HepG2 (cell line): Measurements from ENCODE around the gene PDE2A. TPM values are rescaled to one million over a fixed set of nuclear protein-coding genes. Genes with fewer than 3 reads are reported as not detected.

Experiments used
- ATAC-seq: fragments of 200-7000 bp; cut with Tn5 transposase; 3 replicates; pipeline ENCODE4 v1.9.1; 2020; ENCODE audit warnings: mild to moderate bottlenecking, moderate library complexity
- BruUV-seq: library from RNA; stranded (reverse); fragments of 400-500 nt; replicated peaks from 2 replicates; lab custom pipeline; 2021; lab: Mats Ljungman, UMichigan
- CTCF ChIA-PET: fragments of 300-600 bp; formaldehyde crosslinking; extraction: SDS; loops from one replicate; lab custom pipeline; 2021; ENCODE audit warnings: low total read pairs, inconsistent platforms, low intra/inter-chr PET ratio; lab: Yijun Ruan, JAX
- POLR2A ChIA-PET: fragments of 350-600 bp; sonication (Branson Sonifier 250); formaldehyde crosslinking; loops from one replicate; lab custom pipeline; 2020; ENCODE audit warnings: antibody characterized with exemption, inconsistent platforms; lab: Yijun Ruan, JAX
- DNase-seq: peaks from one replicate; pipeline ENCODE4 v3.0.0-alpha.2; 2015; ENCODE audit warnings: low spot score
- FAIRE-seq: peaks from 3 replicates; lab custom pipeline; 2011; peaks lifted over from hg19 to GRCh38; lab: Jason Lieb, UNC
- H2AFZ ChIP-seq: one replicate; pipeline ENCODE4 v1.6.1; 2011; ENCODE audit warnings: low read length, inconsistent platforms
- H3K27ac ChIP-seq: fragments of 300-600 bp; 3 replicates; pipeline ENCODE4 v1.8.0; 2011; ENCODE audit warnings: mixed run types, mild to moderate bottlenecking, mixed read lengths, low read length, inconsistent platforms; ENCODE audit not compliant: insufficient read depth; ENCODE audit errors: extremely low read length
- H3K27me3 ChIP-seq, 2 experiments: fragments of 200-600 bp in 1 of 2; 2 replicates in 1 of 2; 3 replicates in 1 of 2; pipeline versions ENCODE4 v1.6.0 to v1.8.0; 2011; ENCODE audit warnings: low read length in 2 of 2, mild to moderate bottlenecking in 2 of 2, moderate library complexity in 2 of 2, inconsistent platforms in 1 of 2; ENCODE audit not compliant: insufficient read depth in 2 of 2, control insufficient read depth in 1 of 2
- H3K36me3 ChIP-seq, 2 experiments: fragments of 200-600 bp in 1 of 2; replicated peaks in 1 of 2; 2 replicates in 1 of 2; 3 replicates in 1 of 2; pipeline versions ENCODE4 v1.5.1 to v1.8.0; 2011; ENCODE audit warnings: low read length in 2 of 2, inconsistent platforms in 1 of 2; ENCODE audit not compliant: insufficient read depth in 2 of 2, control insufficient read depth in 1 of 2
- H3K4me1 ChIP-seq: 2 replicates; pipeline ENCODE4 v1.5.1; 2012; ENCODE audit warnings: low read length, inconsistent platforms; ENCODE audit not compliant: insufficient read depth
- H3K4me2 ChIP-seq: 2 replicates; pipeline ENCODE4 v1.6.0; 2011; ENCODE audit warnings: low read depth, low read length, inconsistent platforms
- H3K4me3 ChIP-seq, 3 experiments: fragments of 200-600 bp in 1 of 3; sonication (generic), shearing (Covaris generic) in 1 of 3; replicated peaks in 1 of 3; 2 replicates each; pipeline ENCODE4 v1.5.1; 2011 to 2016; ENCODE audit warnings: low read length in 3 of 3, inconsistent platforms in 2 of 3, low read depth in 2 of 3, mild to moderate bottlenecking in 2 of 3, control low read depth in 1 of 3, mixed read lengths in 1 of 3; ENCODE audit not compliant: insufficient read depth in 1 of 3
- H3K79me2 ChIP-seq: one replicate; pipeline ENCODE4 v1.6.1; 2011; ENCODE audit warnings: low read length, inconsistent platforms; ENCODE audit not compliant: insufficient read depth
- H3K9ac ChIP-seq: 2 replicates; pipeline ENCODE4 v1.6.0; 2011; ENCODE audit warnings: mild to moderate bottlenecking, low read depth, low read length, inconsistent platforms; ENCODE audit not compliant: insufficient read depth
- H3K9me3 ChIP-seq: 2 replicates; pipeline ENCODE4 v1.5.1; 2012; ENCODE audit warnings: mild to moderate bottlenecking, low read length
- H4K20me1 ChIP-seq: 2 replicates; pipeline ENCODE4 v1.6.0; 2011; ENCODE audit warnings: inconsistent platforms, mild to moderate bottlenecking, low read length, moderate library complexity; ENCODE audit not compliant: insufficient read depth
- EHMT2 ChIP-seq: fragments of 200-600 bp; sonication (generic); IDR thresholded peaks from 2 replicates; pipeline ENCODE4 v1.7.0; 2017; ENCODE audit warnings: antibody characterized with exemption, low read depth, low read length, borderline replicate concordance
- FIP1L1 ChIP-seq: fragments of 200-400 bp; formaldehyde crosslinking; IDR thresholded peaks from 2 replicates; pipeline ENCODE4 v1.6.1; 2018; ENCODE audit warnings: low read depth, mild to moderate bottlenecking, low read length, moderate library complexity, borderline replicate concordance; ENCODE audit not compliant: insufficient read depth
- GZF1 ChIP-seq: sonication (generic); formaldehyde crosslinking; IDR thresholded peaks from 2 replicates; pipeline ENCODE4 v1.5.1; 2020; ENCODE audit warnings: mild to moderate bottlenecking, missing genetic modification reagents
- HDAC1 ChIP-seq: sonication (generic); formaldehyde crosslinking; IDR thresholded peaks from 2 replicates; pipeline ENCODE4 v1.5.1; 2020; ENCODE audit warnings: mild to moderate bottlenecking, missing genetic modification reagents
- HMG20A ChIP-seq: IDR thresholded peaks from 2 replicates; pipeline ENCODE4 v1.6.1; 2016; ENCODE audit warnings: borderline replicate concordance
- HMGA1 ChIP-seq: sonication (generic); formaldehyde crosslinking; conservative IDR thresholded peaks from 2 replicates; pipeline ENCODE4 v1.4.0; 2020; ENCODE audit warnings: missing genetic modification reagents
- MEIS2 ChIP-seq: sonication (generic); formaldehyde crosslinking; IDR thresholded peaks from 2 replicates; pipeline ENCODE4 v1.9.0; 2021; ENCODE audit warnings: mild to moderate bottlenecking, missing genetic modification reagents
- MNT ChIP-seq: fragments of 450-650 bp; IDR thresholded peaks from 2 replicates; pipeline ENCODE4 v1.6.1; 2016
- MTA3 ChIP-seq: sonication (generic); formaldehyde crosslinking; IDR thresholded peaks from 2 replicates; pipeline ENCODE4 v1.4.0; 2020; ENCODE audit warnings: missing genetic modification reagents
- NCOA1 ChIP-seq: sonication (generic); formaldehyde crosslinking; IDR thresholded peaks from 2 replicates; pipeline ENCODE4 v1.9.0; 2021; ENCODE audit warnings: missing genetic modification reagents
- PHF21A ChIP-seq: sonication (generic); formaldehyde crosslinking; IDR thresholded peaks from 2 replicates; pipeline ENCODE4 v1.5.0; 2020; ENCODE audit warnings: mild to moderate bottlenecking, missing genetic modification reagents
- SETDB1 ChIP-seq: sonication (generic); formaldehyde crosslinking; IDR thresholded peaks from 2 replicates; pipeline ENCODE4 v1.5.1; 2020; ENCODE audit warnings: missing genetic modification reagents, mild to moderate bottlenecking, borderline replicate concordance
- ZFX ChIP-seq: sonication (generic); formaldehyde crosslinking; IDR thresholded peaks from 2 replicates; pipeline ENCODE4 v1.4.0; 2020; ENCODE audit warnings: mild to moderate bottlenecking, low read depth, missing genetic modification reagents, moderate library complexity
- ZNF232 ChIP-seq: sonication (generic); formaldehyde crosslinking; IDR thresholded peaks from 2 replicates; pipeline ENCODE4 v1.4.0; 2020; ENCODE audit warnings: missing genetic modification reagents, borderline replicate concordance
- ZNF3 ChIP-seq: IDR thresholded peaks from 2 replicates; pipeline ENCODE4 v1.7.0; 2017; ENCODE audit warnings: inconsistent platforms
- ZNF557 ChIP-seq: sonication (generic); formaldehyde crosslinking; IDR thresholded peaks from 2 replicates; pipeline ENCODE4 v1.4.0; 2020; ENCODE audit warnings: missing genetic modification reagents
- ZNF567 ChIP-seq: sonication (generic); formaldehyde crosslinking; IDR thresholded peaks from 2 replicates; pipeline ENCODE4 v1.8.1; 2023; ENCODE audit warnings: mild to moderate bottlenecking, missing genetic modification reagents, borderline replicate concordance
- ZNF724P ChIP-seq: sonication (generic); formaldehyde crosslinking; IDR thresholded peaks from 2 replicates; pipeline ENCODE4 v1.8.0; 2022; ENCODE audit warnings: missing genetic modification reagents, borderline replicate concordance
- ZNF749 ChIP-seq: sonication (generic); formaldehyde crosslinking; IDR thresholded peaks from 2 replicates; pipeline ENCODE4 v1.8.0; 2022; ENCODE audit warnings: mild to moderate bottlenecking, missing genetic modification reagents, moderate library complexity, borderline replicate concordance
- ZNF883 ChIP-seq: sonication (generic); formaldehyde crosslinking; IDR thresholded peaks from 2 replicates; pipeline ENCODE4 v1.5.1; 2020; ENCODE audit warnings: mild to moderate bottlenecking, missing genetic modification reagents; ENCODE audit errors: not compliant biosample characterization
- WGBS: methylation state at CpG from one replicate; pipeline ENCODE4 v1.1.6; 2017; ENCODE audit warnings: low lambda C conversion rate; 5-methylcytosine and 5-hydroxymethylcytosine counted together
- in situ Hi-C: cut with HindIII; loops from 2 replicates; pipeline ENCODE4 v1.10.0; 2017; ENCODE audit warnings: low pct_unique_long_range_greater_than_20kb; ENCODE audit not compliant: extremely low pct_ligation_motif_present
- intact Hi-C: fragments of 100-400 bp; cut with micrococcal nuclease; formaldehyde crosslinking; loops from one replicate; pipeline ENCODE4 v1.10.0; 2022; ENCODE audit not compliant: unreplicated experiment
- polyA plus RNA-seq, 8 experiments: library from polyadenylated mRNA; depleted of rRNA in 3 of 8; stranded (reverse) in 7 of 8; unstranded in 1 of 8; fragments of >200 nt; fragmentation: Illumina TruSeq in 4 of 8; extraction: Trizol in 4 of 8; gene quantifications; 2 replicates each; pipeline versions ENCODE4 v1.2.1 to v1.2.3, GENCODE V29; 2011 to 2016; ENCODE audit warnings: low read depth in 4 of 8, missing spikeins in 1 of 8, mixed read lengths in 1 of 8; ENCODE audit not compliant: insufficient read depth in 1 of 8
- total RNA-seq, 5 experiments: library from RNA; depleted of rRNA; stranded (reverse); fragments of >200 nt; fragmentation: Illumina TruSeq; extraction: Trizol; gene quantifications; 2 replicates each; pipeline ENCODE4 v1.2.3, GENCODE V29; 2016; ENCODE audit warnings: low read depth in 1 of 5

The PDE2A gene
- total and polyA plus RNA-seq, 2 of the 13 experiments (the other 11 are each of a cell fraction or from before 2014, with no cell fraction given): 3.1 TPM; not detected in 1

GRCh38 chr11:72631806-72632731 lies 42.2 kb downstream of the PDE2A start:
- in situ Hi-C loops (no loop called here), intact Hi-C loops (no loop called here)
- no peaks in the 10 kb centered on the region for H3K9me3 ChIP-seq
- H3K27me3 ChIP-seq: peaks cover 19 to 89% of the 10 kb centered on the region in 2 experiments
- no peak overlapping the region for H2AFZ ChIP-seq
- no peaks in the 10 kb centered on the region; the same call in 1 of the 2 replicates for H3K4me1 ChIP-seq
- no peaks in the 10 kb centered on the region for H3K79me2 ChIP-seq
- no peak; the same call in 2 of the 3 replicates for ATAC-seq
- no peak for DNase-seq
- H3K36me3 ChIP-seq: no peaks in the 10 kb centered on the region
- no peak overlapping the region for H3K4me2 ChIP-seq
- 52% methylated on average over 5 of the region's 18 CpGs for WGBS
- H3K4me3 ChIP-seq: no peak overlapping the region
- H3K27ac ChIP-seq: no peak overlapping the region
- TF ChIP-seq ZNF883 (CRISPR knock-in tag) (no peak), SETDB1 (CRISPR knock-in tag) (no peak), ZNF749 (CRISPR knock-in tag) (no peak), HMGA1 (CRISPR knock-in tag) (no peak), MNT (no peak), GZF1 (no peak), MTA3 (CRISPR knock-in tag) (no peak), ZNF567 (no peak), NCOA1 (CRISPR knock-in tag) (no peak), ZNF557 (CRISPR knock-in tag) (no peak), ZFX (CRISPR knock-in tag) (no peak), FIP1L1 (no peak), MEIS2 (CRISPR knock-in tag) (no peak), ZNF3 (CRISPR knock-in tag) (no peak), HMG20A (CRISPR knock-in tag) (no peak), ZNF724P (no peak), EHMT2 (no peak), HDAC1 (CRISPR knock-in tag) (no peak), ZNF232 (CRISPR knock-in tag) (no peak), PHF21A (CRISPR knock-in tag) (no peak)
- CTCF ChIA-PET: no interaction called here
- no peak overlapping the region for H3K9ac ChIP-seq
- no peaks in the 10 kb centered on the region for H4K20me1 ChIP-seq
- BruUV-seq: no TSS peak
- no peak for FAIRE-seq
- POLR2A ChIA-PET: no interaction called here
